Transverse colon (tissue), 4 donors: ENCODE results near the gene OR4C11.

Source experiments
- EP300 ChIP-seq: sonication (generic); formaldehyde crosslinking; IDR thresholded peaks from one replicate; pipeline ENCODE4 v1.6.1; 2017; ENCODE audit warnings: antibody characterized with exemption, low read depth
- POLR2A ChIP-seq: fragments of 450-650 bp; IDR thresholded peaks from one replicate; pipeline ENCODE4 v1.6.1; 2016; ENCODE audit warnings: antibody characterized with exemption, mild to moderate bottlenecking, moderate library complexity
- POLR2AphosphoS5 ChIP-seq, 3 donors: sonication (generic); formaldehyde crosslinking; IDR thresholded peaks; one replicate each; pipeline ENCODE4 v1.6.1; 2016; ENCODE audit warnings: antibody characterized with exemption in 3 of 3
- TF ChIP-seq, protein P1 (sequence below), 5 experiments: fragments of 200-600 bp in 3 of 5; fragments of 450-650 bp in 2 of 5; sonication (generic) in 3 of 5; IDR thresholded peaks; 1 replicate in 2 of 5; 2 replicates in 3 of 5; pipeline ENCODE4 v1.5.1; 2016 to 2017; ENCODE audit warnings: antibody characterized with exemption in 5 of 5, inconsistent platforms in 3 of 5, mild to moderate bottlenecking in 2 of 5, moderate library complexity in 1 of 5

GRCh38 chr11:55648027-55648426, 40.6 kb upstream of the OR4C11 start, which contains the start of gene OR4S2:
- TF ChIP-seq POLR2A (no peak), POLR2AphosphoS5 (IDR thresholded peaks at IDR 0.05) (no peak), EP300 (no peak)
- TF ChIP-seq, protein P1, sequence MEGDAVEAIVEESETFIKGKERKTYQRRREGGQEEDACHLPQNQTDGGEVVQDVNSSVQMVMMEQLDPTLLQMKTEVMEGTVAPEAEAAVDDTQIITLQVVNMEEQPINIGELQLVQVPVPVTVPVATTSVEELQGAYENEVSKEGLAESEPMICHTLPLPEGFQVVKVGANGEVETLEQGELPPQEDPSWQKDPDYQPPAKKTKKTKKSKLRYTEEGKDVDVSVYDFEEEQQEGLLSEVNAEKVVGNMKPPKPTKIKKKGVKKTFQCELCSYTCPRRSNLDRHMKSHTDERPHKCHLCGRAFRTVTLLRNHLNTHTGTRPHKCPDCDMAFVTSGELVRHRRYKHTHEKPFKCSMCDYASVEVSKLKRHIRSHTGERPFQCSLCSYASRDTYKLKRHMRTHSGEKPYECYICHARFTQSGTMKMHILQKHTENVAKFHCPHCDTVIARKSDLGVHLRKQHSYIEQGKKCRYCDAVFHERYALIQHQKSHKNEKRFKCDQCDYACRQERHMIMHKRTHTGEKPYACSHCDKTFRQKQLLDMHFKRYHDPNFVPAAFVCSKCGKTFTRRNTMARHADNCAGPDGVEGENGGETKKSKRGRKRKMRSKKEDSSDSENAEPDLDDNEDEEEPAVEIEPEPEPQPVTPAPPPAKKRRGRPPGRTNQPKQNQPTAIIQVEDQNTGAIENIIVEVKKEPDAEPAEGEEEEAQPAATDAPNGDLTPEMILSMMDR (IDR thresholded peaks at IDR 0.05), result no peak
